K562 (cell line): ENCODE results near the gene CEP131. TPM values are rescaled to one million over a fixed set of nuclear protein-coding genes. Genes with fewer than 3 reads are reported as not detected.

Experiments used
- ATAC-seq: fragments of 200-7000 bp; cut with Tn5 transposase; 3 replicates; pipeline ENCODE4 v1.9.1; 2020; ENCODE audit warnings: moderate library complexity
- BruUV-seq: library from RNA; stranded (reverse); fragments of 400-500 nt; replicated peaks from 2 replicates; lab custom pipeline; 2021; lab: Mats Ljungman, UMichigan
- CTCF ChIA-PET: fragments of 300-600 bp; formaldehyde crosslinking; extraction: SDS; loops from one replicate; lab custom pipeline; 2021; ENCODE audit warnings: low intra/inter-chr PET ratio; lab: Yijun Ruan, JAX
- POLR2A ChIA-PET: fragments of 300-600, 350-650 bp; sonication (Branson Sonifier 250); formaldehyde crosslinking; extraction: SDS; loops from one replicate; lab custom pipeline; 2021; ENCODE audit warnings: antibody characterized with exemption, inconsistent platforms; lab: Yijun Ruan, JAX
- DNase-seq, 4 experiments: peaks; one replicate each; pipeline versions ENCODE4 v3.0.0 to v3.0.0-alpha.2; 2011 to 2018; ENCODE audit warnings: low spot score in 3 of 4, mixed read lengths in 3 of 4; ENCODE audit errors: extremely low read depth in 1 of 4
- FAIRE-seq: peaks from 2 replicates; lab custom pipeline; 2011; peaks lifted over from hg19 to GRCh38; lab: Jason Lieb, UNC
- H2AFZ ChIP-seq: 2 replicates; pipeline ENCODE4 v1.6.0; 2011; ENCODE audit warnings: low read depth, low read length, control low read depth, inconsistent platforms
- H3K27ac ChIP-seq: fragments of 200-600 bp; 3 replicates; pipeline ENCODE4 v1.8.0; 2011; ENCODE audit warnings: low read depth, mild to moderate bottlenecking, control low read depth, inconsistent platforms, low read length, moderate library complexity, mixed read lengths; ENCODE audit errors: extremely low read depth
- H3K27me3 ChIP-seq, 2 experiments: fragments of 300-600 bp in 1 of 2; 2 replicates in 1 of 2; 3 replicates in 1 of 2; pipeline versions ENCODE4 v1.6.0 to v1.8.0; 2011; ENCODE audit warnings: inconsistent platforms in 2 of 2, low read length in 2 of 2, mild to moderate bottlenecking in 1 of 2, mixed read lengths in 1 of 2, moderate library complexity in 1 of 2; ENCODE audit not compliant: control insufficient read depth in 2 of 2, insufficient read depth in 2 of 2
- H3K36me3 ChIP-seq: fragments of 300-600 bp; 3 replicates; pipeline ENCODE4 v1.8.0; 2011; ENCODE audit warnings: mild to moderate bottlenecking, low read length, inconsistent platforms; ENCODE audit not compliant: control insufficient read depth, insufficient read depth
- H3K4me1 ChIP-seq, 2 experiments: fragments of 200-600 bp in 1 of 2; replicated peaks in 1 of 2; 2 replicates in 1 of 2; 3 replicates in 1 of 2; pipeline versions ENCODE4 v1.5.1 to v1.8.0; 2011; ENCODE audit warnings: inconsistent platforms in 2 of 2, low read length in 2 of 2, mild to moderate bottlenecking in 1 of 2, mixed read lengths in 1 of 2, moderate library complexity in 1 of 2; ENCODE audit not compliant: control insufficient read depth in 2 of 2, insufficient read depth in 2 of 2
- H3K4me2 ChIP-seq: 2 replicates; pipeline ENCODE4 v1.6.1; 2011; ENCODE audit warnings: low read length, control low read depth, inconsistent platforms, mixed read lengths; ENCODE audit not compliant: insufficient read depth
- H3K4me3 ChIP-seq: fragments of 200-600 bp; sonication (generic), shearing (Covaris generic); 2 replicates; pipeline ENCODE4 v1.5.1; 2016; ENCODE audit warnings: control low read depth, inconsistent platforms
- H3K79me2 ChIP-seq: fragments of 200-600 bp; 3 replicates; pipeline ENCODE4 v1.8.0; 2011; ENCODE audit warnings: low read length, inconsistent platforms; ENCODE audit not compliant: control insufficient read depth, insufficient read depth
- H3K9ac ChIP-seq, 2 experiments: 2 replicates each; pipeline versions ENCODE4 v1.6.0 to v1.6.1; 2011; ENCODE audit warnings: low read depth in 2 of 2, low read length in 2 of 2, control low read depth in 1 of 2, inconsistent platforms in 1 of 2, mild to moderate bottlenecking in 1 of 2, mixed read lengths in 1 of 2; ENCODE audit not compliant: insufficient read depth in 1 of 2
- H3K9me1 ChIP-seq: one replicate; pipeline ENCODE4 v1.6.0; 2011; ENCODE audit warnings: inconsistent platforms, mild to moderate bottlenecking, low read length, moderate library complexity; ENCODE audit not compliant: control insufficient read depth, insufficient read depth
- H3K9me3 ChIP-seq: replicated peaks from 2 replicates; pipeline ENCODE4 v1.5.1; 2011; ENCODE audit warnings: low read depth, low read length, inconsistent platforms; ENCODE audit not compliant: control insufficient read depth, insufficient read depth
- H4K20me1 ChIP-seq: replicated peaks from 2 replicates; pipeline ENCODE4 v1.6.1; 2011; ENCODE audit warnings: low read length, inconsistent platforms, mixed read lengths; ENCODE audit not compliant: control insufficient read depth, insufficient read depth
- BRCA1 ChIP-seq, 2 experiments: fragments of 450-650 bp in 1 of 2; sonication (generic) in 1 of 2; formaldehyde crosslinking in 1 of 2; IDR thresholded peaks; 2 replicates each; pipeline versions ENCODE4 v1.5.0 to v1.6.1; 2017 to 2020; ENCODE audit warnings: mild to moderate bottlenecking in 1 of 2, missing genetic modification reagents in 1 of 2
- CXXC5 ChIP-seq: fragments of 250-450 bp; sonication (Bioruptor Pico); IDR thresholded peaks from 2 replicates; pipeline ENCODE4 v1.8.0; 2022; ENCODE audit warnings: inconsistent platforms, mild to moderate bottlenecking, moderate library complexity
- ELF2 ChIP-seq: fragments of 250-450 bp; sonication (Bioruptor Pico); IDR thresholded peaks from 2 replicates; pipeline ENCODE4 v1.5.0; 2021; ENCODE audit warnings: mild to moderate bottlenecking
- GTF2E2 ChIP-seq: fragments of 200-800 bp; sonication (Bioruptor generic); IDR thresholded peaks from 2 replicates; pipeline ENCODE4 v1.6.1; 2016; ENCODE audit warnings: missing genetic modification characterization, missing compliant biosample characterization
- KLF1 ChIP-seq: fragments of 450-650 bp; IDR thresholded peaks from 2 replicates; pipeline ENCODE4 v1.6.1; 2016; ENCODE audit warnings: missing genetic modification characterization, missing compliant biosample characterization
- POLR2G ChIP-seq: fragments of 200-400 bp; formaldehyde crosslinking; IDR thresholded peaks from 2 replicates; pipeline ENCODE4 v1.6.1; 2017; ENCODE audit warnings: low read depth, mild to moderate bottlenecking, antibody characterized with exemption, low read length, moderate library complexity
- SOX6 ChIP-seq: fragments of 450-650 bp; IDR thresholded peaks from 2 replicates; pipeline ENCODE4 v1.6.1; 2014; ENCODE audit warnings: mild to moderate bottlenecking
- SRF ChIP-seq, 2 experiments: fragments of 250-450, 450-650 bp in 1 of 2; sonication (Bioruptor Pico) in 1 of 2; sonication (generic) in 1 of 2; formaldehyde crosslinking; IDR thresholded peaks; 2 replicates each; pipeline versions ENCODE4 v1.5.0 to v1.5.1; 2020 to 2022; ENCODE audit warnings: mild to moderate bottlenecking in 1 of 2, missing genetic modification reagents in 1 of 2
- ZHX1 ChIP-seq: fragments of 150-350 bp; conservative IDR thresholded peaks from 2 replicates; pipeline ENCODE4 v1.6.1; 2014; ENCODE audit warnings: low read length
- ZSCAN29 ChIP-seq: fragments of 450-650 bp; IDR thresholded peaks from 2 replicates; pipeline ENCODE4 v1.6.1; 2017
- ZZZ3 ChIP-seq: fragments of 450-650 bp; IDR thresholded peaks from 2 replicates; pipeline ENCODE4 v1.6.1; 2016; ENCODE audit warnings: antibody characterized with exemption, mild to moderate bottlenecking, moderate library complexity
- WGBS: fragments of 100-300 bp; shearing (Covaris generic); methylation state at CpG from one replicate; pipeline ENCODE4 v1.1.6; 2016; ENCODE audit warnings: low coverage, mixed read lengths; ENCODE audit not compliant: insufficient coverage; ENCODE audit errors: missing lambda C conversion rate; 5-methylcytosine and 5-hydroxymethylcytosine counted together
- in situ Hi-C: fragments of 300-500 bp; cut with MboI; formaldehyde crosslinking; loops from 4 replicates; pipeline ENCODE4 v1.15.0; 2018; ENCODE audit warnings: inconsistent platforms, mixed read lengths
- intact Hi-C: fragments of 100-400 bp; cut with micrococcal nuclease; formaldehyde crosslinking; loops from 2 replicates; pipeline ENCODE4 v1.14.2; 2022
- polyA plus RNA-seq, 8 experiments: library from polyadenylated mRNA; depleted of rRNA in 4 of 8; stranded (reverse) in 5 of 8; unstranded in 3 of 8; fragments of >200 nt; fragmentation: Nextera tagmentation in 2 of 8; fragmentation: Illumina TruSeq in 1 of 8; extraction: Ambion mirVana in 2 of 8; extraction: Trizol in 1 of 8; gene quantifications; 2 replicates each; pipeline versions ENCODE4 v1.2.1 to v1.2.3, GENCODE V29; 2011 to 2014; ENCODE audit warnings: inconsistent platforms in 1 of 8, missing spikeins in 1 of 8
- total RNA-seq, 7 experiments: library from RNA; depleted of rRNA in 6 of 7; stranded (reverse); fragments of >200 nt in 6 of 7; fragmentation: Illumina TruSeq in 2 of 7; extraction: Trizol in 2 of 7; gene quantifications; 2 replicates each; pipeline versions ENCODE4 v1.2.1 to v1.2.3, GENCODE V29; 2011 to 2021; ENCODE audit warnings: low replicate concordance in 1 of 7

The CEP131 gene
- total and polyA plus RNA-seq, 9 of the 15 experiments (the other 6 are each of a cell fraction or from before 2014, with no cell fraction given), result 0.24 to 21.2 (median 2.3) TPM

GRCh38 chr17:81197831-81198490, 24.8 kb downstream of the CEP131 start:
- Histone ChIP-seq H3K4me3 (no peak overlapping the region), H3K9ac (0 out of 4 replicates have a peak overlapping the region, but pooled peaks of 1 of the 2 experiments have one; percentile 17), H4K20me1 (no peaks in the 10 kb centered on the region), H3K27me3 (no peaks in the 10 kb centered on the region), H3K4me2 (no peak overlapping the region), H3K9me1 (peaks cover 3% of the 10 kb centered on the region), H3K9me3 (no peaks in the 10 kb centered on the region), H3K36me3 (peaks cover 4% of the 10 kb centered on the region; the same call in 2 of the 3 replicates), H3K4me1 (peaks cover 13 to 50% of the 10 kb centered on the region in 2 experiments), H3K79me2 (no peaks in the 10 kb centered on the region), H2AFZ (no peak overlapping the region), H3K27ac (no peak overlapping the region)
- in situ Hi-C loops (no loop called here), intact Hi-C loops (no loop called here)
- ATAC-seq (no peak), DNase-seq (no peak), FAIRE-seq (no peak)
- BruUV-seq, result no TSS peak
- WGBS, result 75% methylated on average over 18 of the region's 21 CpGs
- ChIA-PET CTCF (no interaction called here), POLR2A (interaction anchor here (0.6 to 1.9 kb wide), 3 partner anchors 9 to 54 kb away, joined by 3 to 6 read pairs (median 4); no protein-coding TSS in a partner anchor)
- TF ChIP-seq POLR2G, result peak; percentile 33; the same call in 1 of the 2 replicates
- TF ChIP-seq ZZZ3, result no peak

- WGBS, result 67% methylated on average over 7 of the region's 14 CpGs
- POLR2A ChIA-PET, result interaction anchor here (0.7 to 1.9 kb wide), 4 partner anchors 8 to 383 kb away, joined by 3 to 6 read pairs (median 4); no protein-coding TSS in a partner anchor
- BruUV-seq, result no TSS peak
- DNase-seq (no peak), ATAC-seq (no peak), FAIRE-seq (no peak)
- Histone ChIP-seq H3K9ac (no peak overlapping the region), H3K27ac (no peak overlapping the region), H3K4me2 (no peak overlapping the region), H3K4me3 (no peak overlapping the region), H3K9me1 (peaks cover 3% of the 10 kb centered on the region), H3K36me3 (peaks cover 4% of the 10 kb centered on the region; the same call in 2 of the 3 replicates), H3K27me3 (no peaks in the 10 kb centered on the region), H2AFZ (no peak overlapping the region), H3K9me3 (no peaks in the 10 kb centered on the region), H3K79me2 (no peaks in the 10 kb centered on the region), H3K4me1 (peaks cover 13 to 55% of the 10 kb centered on the region in 2 experiments), H4K20me1 (no peaks in the 10 kb centered on the region)
- intact Hi-C loops (no loop called here), in situ Hi-C loops (no loop called here)
- CTCF ChIA-PET, result no interaction called here
- no peak for TF ChIP-seq GTF2E2
- no peak for TF ChIP-seq SRF (CRISPR knock-in tag; IDR thresholded peaks at IDR 0.05)
- TF ChIP-seq ZSCAN29, result no peak
- no peak for TF ChIP-seq CXXC5 (CRISPR knock-in tag)
- TF ChIP-seq ELF2 (CRISPR knock-in tag), result no peak
- no peak for TF ChIP-seq KLF1
- no peak for TF ChIP-seq ZHX1
- TF ChIP-seq BRCA1 (IDR thresholded peaks at IDR 0.05), result no peak
- no peak for TF ChIP-seq BRCA1 (CRISPR knock-in tag; IDR thresholded peaks at IDR 0.05)
- TF ChIP-seq SOX6, result no peak
Measured at GRCh38 chr17:81197409-81197795, 25.4 kb downstream of the CEP131 start.
